PFSK-1 (cell line): ENCODE data around the gene SGIP1.

Experiments
- FOXP2 ChIP-seq: optimal IDR thresholded peaks from 2 replicates; pipeline ENCODE3; 2011; ENCODE audit warnings: borderline replicate concordance, control low read depth, inconsistent platforms; ENCODE audit not compliant: insufficient read depth; ENCODE audit errors: extremely low read length, extremely low read depth
- POLR2AphosphoS5 ChIP-seq: IDR thresholded peaks from 2 replicates; pipeline ENCODE4 v1.6.1; 2012; ENCODE audit warnings: low read depth, mild to moderate bottlenecking, control low read depth, low read length, moderate library complexity
- REST ChIP-seq, 2 experiments: IDR thresholded peaks; 2 replicates each; pipeline versions ENCODE4 v1.6.1 to v1.8.0; 2011 to 2012; ENCODE audit warnings: low read depth in 2 of 2, low read length in 2 of 2, control low read depth in 1 of 2, inconsistent platforms in 1 of 2, mild to moderate bottlenecking in 1 of 2, moderate library complexity in 1 of 2; ENCODE audit not compliant: insufficient read depth in 1 of 2
- SIN3A ChIP-seq: IDR thresholded peaks from 2 replicates; pipeline ENCODE4 v1.6.1; 2012; ENCODE audit warnings: mild to moderate bottlenecking, low read length, moderate library complexity, borderline replicate concordance; ENCODE audit not compliant: insufficient read depth
- TAF1 ChIP-seq: IDR thresholded peaks from 2 replicates; pipeline ENCODE4 v1.6.1; 2012; ENCODE audit warnings: low read length, control low read depth, borderline replicate concordance; ENCODE audit not compliant: insufficient read depth

Gene SGIP1

GRCh38 chr1:66571789-66572188 lies 37.8 kb downstream of the SGIP1 start:
- no peak for TF ChIP-seq SIN3A
- no peak for TF ChIP-seq POLR2AphosphoS5
- no peak for TF ChIP-seq REST (IDR thresholded peaks at IDR 0.05; ENCODE audit: insufficient read depth in 1 of 2, low read depth in 2 of 2, low read length in 2 of 2)
- TF ChIP-seq TAF1 = no peak
- TF ChIP-seq FOXP2 = no peak

GRCh38 chr1:66575739-66576138 lies 41.8 kb downstream of the SGIP1 start:
- no peak for TF ChIP-seq FOXP2
- no peak for TF ChIP-seq POLR2AphosphoS5

- TF ChIP-seq TAF1 (no peak), FOXP2 (no peak), REST (IDR thresholded peaks at IDR 0.05; ENCODE audit: insufficient read depth in 1 of 2, low read depth in 2 of 2, low read length in 2 of 2) (no peak), SIN3A (no peak), POLR2AphosphoS5 (no peak)
Observed at GRCh38 chr1:66576645-66577044, 42.7 kb downstream of the SGIP1 start.

- no peak for TF ChIP-seq SIN3A
- no peak for TF ChIP-seq FOXP2
- no peak for TF ChIP-seq POLR2AphosphoS5
- TF ChIP-seq REST (IDR thresholded peaks at IDR 0.05; ENCODE audit: insufficient read depth in 1 of 2, low read depth in 2 of 2, low read length in 2 of 2) = no peak
- no peak for TF ChIP-seq TAF1
Observed at GRCh38 chr1:66578841-66579240, 44.9 kb downstream of the SGIP1 start.

GRCh38 chr1:66580081-66580480 lies 46.1 kb downstream of the SGIP1 start:
- TF ChIP-seq REST (IDR thresholded peaks at IDR 0.05; ENCODE audit: insufficient read depth in 1 of 2, low read depth in 2 of 2, low read length in 2 of 2) = no peak
- TF ChIP-seq TAF1 = no peak
- no peak for TF ChIP-seq SIN3A
- no peak for TF ChIP-seq FOXP2
- TF ChIP-seq POLR2AphosphoS5 = no peak
